ENCODE measurements around the gene CCDC40. TPM values are rescaled to one million over a fixed set of nuclear protein-coding genes. Genes with fewer than 3 reads are reported as not detected.

The CCDC40 gene
- total and polyA plus RNA-seq, 2 donors (not counting 1 experiment from before 2014, with no cell fraction given) = 0.53 to 1.5 TPM

- Histone ChIP-seq H4K20me1 (ENCODE audit: control insufficient read depth, extremely low read depth, insufficient read depth, low read length) (no peaks in the 10 kb centered on the region), H3K27ac (ENCODE audit: insufficient read depth, low read length) (no peak overlapping the region), H3K4me2 (ENCODE audit: extremely low read depth, insufficient read depth, low read length) (no peak overlapping the region), H3K4me1 (ENCODE audit: control insufficient read depth, extremely low read depth, insufficient read depth, low read length) (no peaks in the 10 kb centered on the region), H3K4me3 (replicated peaks in 1 of 4; ENCODE audit: control extremely low read depth in 1 of 4, insufficient read depth in 1 of 4, low read depth in 3 of 4, low read length in 4 of 4) (no peak overlapping the region), H3K79me2 (ENCODE audit: control insufficient read depth, insufficient read depth, low read length) (peaks cover 2% of the 10 kb centered on the region), H3K9me3 (ENCODE audit: control insufficient read depth, insufficient read depth, low read depth, low read length) (no peaks in the 10 kb centered on the region), H3K9ac (ENCODE audit: insufficient read depth, low read length) (no peak overlapping the region), H3K27me3 (ENCODE audit: control insufficient read depth, insufficient read depth, low read length) (peaks cover 4% of the 10 kb centered on the region), H3K36me3 (ENCODE audit: control insufficient read depth, insufficient read depth, low read length) (no peaks in the 10 kb centered on the region), H2AFZ (ENCODE audit: low read length) (no peak overlapping the region)
- no peak for DNase-seq (ENCODE audit: low read depth in 2 of 2)
- no peak for TF ChIP-seq EZH2 (IDR thresholded peaks at IDR 0.05; ENCODE audit: low read length, missing control alignments)
- no peak for TF ChIP-seq CTCF (conservative IDR thresholded peaks at IDR 0.05 in 1 of 2, IDR thresholded peaks at IDR 0.05 in 1 of 2; ENCODE audit: low read depth in 1 of 2, low read length in 2 of 2)
These were observed 61.6 kb downstream of the CCDC40 start for GRCh38 chr17:80097844-80098691.

- Histone ChIP-seq H2AFZ (ENCODE audit: low read length) (no peak overlapping the region), H3K4me1 (ENCODE audit: control insufficient read depth, extremely low read depth, insufficient read depth, low read length) (no peaks in the 10 kb centered on the region), H3K27ac (ENCODE audit: insufficient read depth, low read length) (no peak overlapping the region)
These were observed 63.0 kb downstream of the CCDC40 start for GRCh38 chr17:80099291-80100034.

More at GRCh38 chr17:80099291-80100034, 63.0 kb downstream of the CCDC40 start:
- Histone ChIP-seq H3K4me2 (ENCODE audit: extremely low read depth, insufficient read depth, low read length) (no peak overlapping the region), H3K36me3 (ENCODE audit: control insufficient read depth, insufficient read depth, low read length) (no peaks in the 10 kb centered on the region), H3K4me3 (replicated peaks in 1 of 4; ENCODE audit: control extremely low read depth in 1 of 4, insufficient read depth in 1 of 4, low read depth in 3 of 4, low read length in 4 of 4) (no peak overlapping the region), H4K20me1 (ENCODE audit: control insufficient read depth, extremely low read depth, insufficient read depth, low read length) (no peaks in the 10 kb centered on the region), H3K9ac (ENCODE audit: insufficient read depth, low read length) (no peak overlapping the region), H3K79me2 (ENCODE audit: control insufficient read depth, insufficient read depth, low read length) (peaks cover 2% of the 10 kb centered on the region), H3K9me3 (ENCODE audit: control insufficient read depth, insufficient read depth, low read depth, low read length) (no peaks in the 10 kb centered on the region), H3K27me3 (ENCODE audit: control insufficient read depth, insufficient read depth, low read length) (peaks cover 4% of the 10 kb centered on the region)
- TF ChIP-seq CTCF (conservative IDR thresholded peaks at IDR 0.05 in 1 of 2, IDR thresholded peaks at IDR 0.05 in 1 of 2; ENCODE audit: low read depth in 1 of 2, low read length in 2 of 2) (no peak), EZH2 (IDR thresholded peaks at IDR 0.05; ENCODE audit: low read length, missing control alignments) (no peak)
- DNase-seq (ENCODE audit: low read depth in 2 of 2) = no peak

All from fibroblast of lung (primary cell).